Vagina (tissue), 2 donors: ENCODE results near the gene SOS2.
"Not testable (repeated sequence)": the region's sequence is repeated elsewhere in the genome, so short reads cannot be mapped to it uniquely, and the experiment has no call there.

Source experiments
- POLR2A ChIP-seq, 2 donors: fragments of 450-650 bp; IDR thresholded peaks; one replicate each; pipeline ENCODE4 v1.6.1; 2017; ENCODE audit warnings: antibody characterized with exemption in 2 of 2, mild to moderate bottlenecking in 2 of 2, moderate library complexity in 2 of 2
- TF ChIP-seq, protein P1 (sequence below), 3 experiments: fragments of 450-650 bp in 2 of 3; fragments of 200-600 bp in 1 of 3; sonication (generic) in 1 of 3; IDR thresholded peaks; one replicate each; pipeline ENCODE4 v1.5.1; 2017 to 2019; ENCODE audit warnings: antibody characterized with exemption in 3 of 3, mild to moderate bottlenecking in 2 of 3, moderate library complexity in 2 of 3

DNA sequence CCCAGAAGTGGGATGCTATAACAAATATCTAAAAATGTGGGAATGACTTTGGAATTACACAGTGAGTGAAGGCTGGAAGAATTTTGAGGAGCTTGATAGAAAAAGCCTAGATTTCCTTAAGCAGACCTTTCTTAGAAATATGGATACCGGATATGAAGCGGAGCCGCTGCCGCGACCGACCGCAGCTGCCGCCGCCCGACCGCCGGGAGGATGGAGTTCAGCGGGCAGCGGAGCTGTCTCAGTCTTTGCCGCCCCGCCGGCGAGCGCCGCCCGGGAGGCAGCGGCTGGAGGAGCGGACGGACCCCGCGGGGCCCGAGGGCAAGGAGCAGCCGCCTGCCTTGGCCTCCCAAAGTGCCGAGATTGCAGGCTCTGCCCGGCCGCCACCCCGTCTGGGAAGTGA is 157.7 kb downstream of the SOS2 start:
- TF ChIP-seq, protein P1, sequence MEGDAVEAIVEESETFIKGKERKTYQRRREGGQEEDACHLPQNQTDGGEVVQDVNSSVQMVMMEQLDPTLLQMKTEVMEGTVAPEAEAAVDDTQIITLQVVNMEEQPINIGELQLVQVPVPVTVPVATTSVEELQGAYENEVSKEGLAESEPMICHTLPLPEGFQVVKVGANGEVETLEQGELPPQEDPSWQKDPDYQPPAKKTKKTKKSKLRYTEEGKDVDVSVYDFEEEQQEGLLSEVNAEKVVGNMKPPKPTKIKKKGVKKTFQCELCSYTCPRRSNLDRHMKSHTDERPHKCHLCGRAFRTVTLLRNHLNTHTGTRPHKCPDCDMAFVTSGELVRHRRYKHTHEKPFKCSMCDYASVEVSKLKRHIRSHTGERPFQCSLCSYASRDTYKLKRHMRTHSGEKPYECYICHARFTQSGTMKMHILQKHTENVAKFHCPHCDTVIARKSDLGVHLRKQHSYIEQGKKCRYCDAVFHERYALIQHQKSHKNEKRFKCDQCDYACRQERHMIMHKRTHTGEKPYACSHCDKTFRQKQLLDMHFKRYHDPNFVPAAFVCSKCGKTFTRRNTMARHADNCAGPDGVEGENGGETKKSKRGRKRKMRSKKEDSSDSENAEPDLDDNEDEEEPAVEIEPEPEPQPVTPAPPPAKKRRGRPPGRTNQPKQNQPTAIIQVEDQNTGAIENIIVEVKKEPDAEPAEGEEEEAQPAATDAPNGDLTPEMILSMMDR (IDR thresholded peaks at IDR 0.05) = not testable (repeated sequence)
- not testable (repeated sequence) for TF ChIP-seq POLR2A (IDR thresholded peaks at IDR 0.05)
